GM11168 (cell line): ENCODE measurements around the gene LIPT1.
"Not testable (repeated sequence)": the region's sequence is repeated elsewhere in the genome, so short reads cannot be mapped to it uniquely, and the experiment has no call there.

Experiments
- in situ Hi-C: fragments of 300-500 bp; cut with MboI; formaldehyde crosslinking; loops from one replicate; pipeline ENCODE4 v1.12.0; 2022; ENCODE audit warnings: low sequenced_read_pairs; ENCODE audit not compliant: unreplicated experiment

Gene LIPT1

DNA sequence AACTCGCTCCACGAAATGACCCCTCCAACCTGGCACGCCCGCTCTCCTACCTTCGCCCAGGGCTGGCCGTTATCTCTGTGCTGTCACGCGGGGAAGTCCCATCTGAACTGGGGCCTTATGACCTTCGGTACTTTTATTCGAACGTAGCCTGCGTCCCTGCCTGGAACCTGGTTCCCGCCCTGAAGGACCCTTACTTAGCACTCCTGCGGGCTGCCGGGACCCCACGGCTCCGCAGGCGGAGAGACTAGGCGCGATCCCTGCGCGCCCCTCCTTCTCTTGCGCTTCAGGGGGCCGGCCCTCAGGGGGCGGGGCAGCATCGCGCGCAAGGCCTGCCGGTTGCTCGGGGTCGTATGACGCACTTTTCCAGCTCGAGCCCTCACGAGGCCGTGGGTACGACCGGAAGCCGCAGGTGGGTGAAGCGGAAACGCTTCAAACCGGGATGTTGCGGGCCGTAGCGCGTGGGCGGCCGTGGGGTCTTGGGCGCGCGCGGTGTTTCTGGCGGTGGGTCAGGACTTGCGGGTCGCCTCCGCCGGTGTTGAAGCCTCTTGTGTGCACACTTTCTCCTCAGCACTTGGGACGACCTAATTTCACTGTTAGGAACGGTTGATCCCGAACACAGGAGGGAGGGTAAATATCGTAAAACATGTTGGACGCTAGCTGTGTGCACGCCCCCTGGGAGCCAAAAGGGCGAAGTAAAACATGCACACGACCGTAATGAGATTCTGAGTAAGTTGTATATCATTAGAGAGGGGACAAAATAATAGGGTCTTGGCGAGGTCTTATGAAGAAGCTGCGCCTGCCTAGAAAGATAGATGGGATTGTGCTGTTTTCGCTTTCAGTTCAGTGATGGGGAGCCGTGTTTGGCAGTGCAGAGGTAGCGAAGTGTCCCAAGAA, at the start of gene LIPT1, which contains the start of gene TSGA10:
Gene LIPT1, plus strand, starts transcription at position 325 of the 894 bp plus-strand sequence. CDS start 6,991 bp downstream, outside the sequence.
Gene TSGA10, minus strand, starts transcription at position 300 of the 894 bp plus-strand sequence. CDS start 45,503 bp downstream, outside the sequence.
- in situ Hi-C loops = no loop called here

DNA sequence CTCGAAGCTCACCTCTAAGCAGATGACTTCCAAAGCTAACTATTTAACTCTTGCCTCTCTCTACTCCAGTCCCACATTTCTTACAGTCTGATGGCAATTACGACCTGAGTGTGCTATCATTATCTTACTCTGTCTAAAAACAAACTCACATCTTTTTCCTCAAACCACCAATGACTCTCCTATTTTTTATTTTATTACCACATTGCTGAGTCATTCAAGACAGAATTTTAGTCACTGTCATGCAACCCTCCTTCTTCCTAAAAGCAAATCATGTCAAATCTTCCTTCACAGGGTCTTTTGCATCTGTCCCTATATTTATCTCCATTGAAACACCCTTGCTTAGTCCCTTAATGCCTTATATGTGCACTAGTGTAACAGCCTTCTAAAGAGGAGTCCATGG, 47.9 kb upstream of the LIPT1 start:
- in situ Hi-C loops = no loop called here

DNA sequence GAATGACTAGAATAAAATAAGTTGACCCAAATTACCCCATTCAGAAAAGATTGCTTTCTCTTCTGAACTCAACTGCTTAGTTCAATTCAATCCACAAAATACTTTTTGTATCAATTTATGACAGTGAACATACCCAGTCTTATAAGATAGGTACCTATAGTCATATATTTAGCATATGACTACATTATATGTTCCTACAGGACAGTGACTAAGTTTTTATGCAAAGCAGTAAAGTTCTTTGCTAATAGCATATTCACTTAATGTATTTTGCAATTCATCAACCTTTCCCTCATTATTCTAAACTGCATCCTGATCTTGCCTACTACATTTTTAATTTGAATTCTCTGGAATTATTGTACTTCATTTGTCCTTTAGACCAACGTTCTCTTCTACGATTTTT, 43.5 kb upstream of the LIPT1 start:
- in situ Hi-C loops = no loop called here

DNA sequence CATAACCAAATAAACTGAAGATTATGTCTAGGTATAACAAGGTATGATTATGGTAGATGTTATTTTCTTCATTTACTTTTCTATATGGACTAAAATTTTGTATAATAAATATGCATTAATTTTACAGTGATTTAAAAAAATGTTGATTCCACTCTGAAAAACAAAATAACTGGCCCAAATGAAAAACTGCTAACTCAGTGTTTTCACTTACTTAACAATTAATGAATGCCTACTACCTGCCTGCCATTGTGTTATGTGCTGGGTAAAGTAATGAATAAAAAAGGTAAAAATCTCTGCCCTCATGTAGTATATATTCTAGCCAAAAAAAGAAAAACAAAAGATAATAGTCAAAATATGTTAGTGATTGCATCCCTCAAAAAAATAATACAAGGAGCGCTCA, 42.8 kb upstream of the LIPT1 start:
- in situ Hi-C loops = no loop called here

DNA sequence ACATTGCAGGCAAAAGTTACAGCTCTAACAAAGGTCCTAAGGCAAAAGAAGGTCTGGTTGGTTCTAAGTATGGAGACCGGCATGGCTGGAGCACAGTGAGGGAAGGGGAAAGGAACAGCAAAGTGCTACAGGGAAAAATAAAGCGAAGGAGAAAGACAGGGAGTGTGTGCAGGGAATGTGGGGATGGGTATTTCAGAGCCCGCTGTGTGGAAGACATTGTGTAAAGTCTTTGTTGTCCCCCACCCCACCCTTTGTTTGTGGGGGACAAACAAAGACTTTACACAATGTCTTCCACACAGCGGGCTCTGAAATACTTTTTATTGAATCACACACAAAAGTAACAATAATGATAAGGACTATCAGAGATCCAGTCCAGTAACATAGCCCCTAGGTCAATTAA, 42.1 kb upstream of the LIPT1 start:
- in situ Hi-C loops = no loop called here

DNA sequence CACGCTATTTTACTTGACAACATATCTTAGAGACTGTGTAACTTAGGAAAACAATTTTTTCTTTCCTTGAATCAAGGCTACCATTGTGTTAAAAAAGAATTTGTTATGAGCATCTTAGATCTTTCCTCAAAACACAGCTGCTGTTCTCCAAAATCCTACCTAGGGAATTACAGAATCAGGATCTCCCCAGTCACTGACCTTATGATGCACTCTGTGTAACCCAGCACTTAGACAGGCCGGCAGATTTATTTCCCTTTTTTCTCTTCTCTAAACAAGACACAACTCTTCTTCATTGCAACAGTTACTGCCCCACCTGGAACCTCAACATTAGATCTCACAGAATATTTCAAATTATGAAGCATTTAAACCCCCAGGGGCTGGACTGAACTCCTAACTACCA, 26.8 kb upstream of the LIPT1 start:
- in situ Hi-C loops = no loop called here

DNA sequence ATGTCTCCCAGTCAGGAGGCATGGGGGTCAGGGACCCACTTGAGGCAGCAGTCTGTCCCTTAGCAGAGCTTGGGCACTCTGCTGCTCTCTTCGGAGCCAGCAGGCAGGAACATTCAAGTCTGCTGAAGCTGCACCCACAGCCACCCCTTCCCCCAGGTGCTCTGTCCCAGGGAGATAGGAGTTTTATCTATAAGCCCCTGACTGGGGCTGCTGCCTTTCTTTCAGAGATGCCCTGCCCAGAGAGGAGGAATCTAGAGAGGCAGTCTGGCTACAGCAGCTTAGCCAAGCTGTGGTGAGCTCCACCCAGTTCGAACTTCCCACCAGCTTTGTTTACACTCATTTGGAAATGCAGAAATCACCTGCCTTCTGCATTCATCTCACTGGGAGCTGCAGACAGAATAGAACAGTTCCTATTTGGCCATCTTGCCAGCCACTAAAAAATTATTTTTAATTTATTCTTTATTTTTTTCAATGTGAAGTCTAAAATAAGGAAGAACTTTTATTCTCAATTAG, 19.7 kb upstream of the LIPT1 start:
- in situ Hi-C loops = not testable (repeated sequence)

DNA sequence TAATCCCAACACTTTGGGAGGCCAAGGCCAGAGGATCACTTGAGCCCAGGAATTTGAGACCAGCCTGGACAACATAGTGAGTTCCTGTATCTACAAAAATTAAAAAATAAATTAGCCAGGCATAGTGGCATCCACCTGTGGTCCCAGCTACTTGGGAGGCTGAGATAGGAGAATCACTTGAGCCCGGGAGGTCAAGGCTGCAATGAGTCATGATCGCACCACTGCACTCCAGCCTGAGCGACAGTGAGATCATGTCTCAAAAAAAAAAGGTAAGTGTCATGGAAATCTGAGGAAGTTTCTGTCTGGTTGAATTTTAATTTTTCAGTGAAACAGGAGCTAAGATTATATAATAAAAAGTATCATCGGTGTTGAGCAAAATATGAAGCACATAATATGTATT, 15.8 kb upstream of the LIPT1 start:
- in situ Hi-C loops = no loop called here

DNA sequence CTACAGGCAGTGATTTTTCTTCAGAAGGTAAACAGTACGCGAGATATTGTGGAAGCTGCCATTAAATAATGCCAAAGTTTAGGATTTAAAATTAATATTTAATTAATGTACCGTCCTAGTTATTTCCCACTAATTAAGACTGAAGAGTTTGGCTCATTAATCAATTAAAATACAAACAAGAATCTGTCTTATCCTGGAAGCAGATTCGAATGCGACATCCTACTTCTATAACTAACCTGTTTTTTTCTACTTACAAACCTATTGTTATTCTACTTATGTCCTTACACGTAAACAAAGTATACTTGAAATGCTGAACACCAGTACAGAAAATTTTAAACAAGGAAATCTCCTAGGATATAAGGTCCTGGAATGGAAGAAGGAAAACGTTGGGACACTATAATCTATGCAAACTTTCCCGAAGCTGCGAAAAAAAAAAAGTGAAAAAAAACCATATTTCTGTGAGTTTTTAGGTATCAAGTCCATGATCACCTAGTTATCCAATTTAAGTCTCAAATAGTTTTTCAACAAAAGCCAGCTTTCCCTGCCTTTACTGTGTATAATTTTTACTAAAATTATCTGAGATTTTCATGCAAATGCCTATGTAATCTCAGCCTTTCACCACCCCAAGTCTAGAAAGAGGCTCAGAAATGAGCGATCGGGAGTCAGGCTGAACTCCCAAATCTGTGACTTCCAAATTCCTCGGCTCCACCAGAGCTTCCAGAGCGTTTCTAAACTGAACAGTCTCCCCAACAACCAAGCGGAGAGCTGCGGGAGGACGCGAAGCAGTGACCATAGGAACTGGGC, 14.5 kb upstream of the LIPT1 start:
- in situ Hi-C loops = no loop called here

DNA sequence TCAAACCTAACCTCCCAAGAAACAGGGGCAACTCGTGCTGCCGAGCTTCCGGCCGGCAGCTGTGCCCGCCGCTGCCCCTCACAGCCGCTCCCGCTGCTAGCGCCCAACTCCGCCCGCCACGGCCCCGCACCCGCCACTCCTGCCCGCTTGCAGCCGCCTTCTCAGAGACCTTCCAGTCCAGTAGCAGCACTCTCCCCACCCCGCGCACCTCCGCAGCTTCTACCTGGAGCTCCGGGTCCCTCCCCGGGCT, 14.0 kb upstream of the LIPT1 start:
- in situ Hi-C loops = no loop called here

DNA sequence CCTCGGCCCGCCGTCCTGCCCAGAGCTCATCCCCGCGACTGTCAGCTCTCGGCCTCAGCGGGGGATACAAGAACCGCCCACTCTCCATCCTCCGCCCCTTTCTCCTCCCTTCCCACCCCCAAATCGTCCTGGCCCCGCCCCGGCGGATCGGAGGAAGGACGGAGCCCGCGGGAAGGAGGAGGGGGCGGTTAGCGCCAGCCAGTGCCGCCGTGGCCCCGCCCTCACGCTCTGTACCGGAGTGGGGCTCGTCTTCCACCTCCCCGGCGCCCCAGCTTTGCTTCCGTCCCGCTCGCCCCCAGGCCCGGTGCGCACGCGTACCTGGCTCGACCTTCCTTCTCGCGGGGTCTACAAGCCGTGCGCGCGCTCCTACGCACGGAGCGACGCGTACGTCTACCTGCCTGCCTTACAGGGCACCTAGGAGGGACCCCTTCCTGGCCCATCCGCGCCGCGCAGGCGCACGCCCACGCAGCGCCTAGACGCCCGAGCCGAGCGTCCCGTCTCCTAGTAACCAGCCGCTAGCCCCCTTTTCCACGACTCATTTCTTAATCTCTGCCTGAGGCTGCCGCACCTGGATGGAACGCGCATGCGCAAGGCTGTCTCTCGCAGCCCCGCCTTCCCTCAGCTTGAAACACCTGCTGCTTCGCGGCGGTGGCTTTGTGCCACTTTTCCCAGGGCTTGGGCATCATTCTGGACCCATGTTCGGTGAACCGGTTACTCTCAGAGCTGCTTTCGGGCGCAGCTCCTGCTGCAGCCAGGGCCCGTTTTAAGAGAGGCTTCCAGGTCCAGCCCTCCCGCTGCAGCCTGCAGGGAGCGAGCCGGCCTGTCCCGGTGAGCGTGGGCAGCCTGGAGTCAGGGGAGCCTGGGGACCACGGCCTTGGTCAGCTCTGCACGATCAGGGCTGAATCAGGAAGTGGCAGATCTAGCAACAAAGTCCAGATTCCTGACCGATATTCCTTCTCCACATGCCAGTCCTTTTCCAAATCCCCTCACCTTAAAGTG, 13.4 kb upstream of the LIPT1 start, which contains the start of gene C2orf15:
Gene C2orf15, plus strand, starts transcription at position 598 of the 999 bp plus-strand sequence. CDS start 8,852 bp downstream, outside the sequence.
- in situ Hi-C loops = no loop called here

DNA sequence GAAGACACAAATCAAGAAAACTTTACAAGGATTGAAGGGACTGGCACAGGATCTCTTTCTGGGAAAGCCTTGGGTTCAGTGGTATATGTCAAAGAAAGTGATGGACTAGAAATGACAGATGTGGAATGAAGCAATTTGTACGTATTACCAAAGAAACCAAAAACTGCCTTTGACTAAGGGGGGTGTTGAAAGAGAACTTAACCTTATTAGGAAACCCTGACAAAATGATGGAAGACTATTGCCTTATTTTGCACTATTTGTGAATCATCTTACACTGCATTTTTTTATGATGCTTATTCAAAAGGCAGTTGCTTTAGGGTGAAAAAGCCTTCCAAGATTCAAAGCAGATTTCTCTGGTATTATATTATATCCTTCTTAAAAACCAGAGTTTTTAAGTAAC, 4.1 kb upstream of the LIPT1 start:
- in situ Hi-C loops = no loop called here

DNA sequence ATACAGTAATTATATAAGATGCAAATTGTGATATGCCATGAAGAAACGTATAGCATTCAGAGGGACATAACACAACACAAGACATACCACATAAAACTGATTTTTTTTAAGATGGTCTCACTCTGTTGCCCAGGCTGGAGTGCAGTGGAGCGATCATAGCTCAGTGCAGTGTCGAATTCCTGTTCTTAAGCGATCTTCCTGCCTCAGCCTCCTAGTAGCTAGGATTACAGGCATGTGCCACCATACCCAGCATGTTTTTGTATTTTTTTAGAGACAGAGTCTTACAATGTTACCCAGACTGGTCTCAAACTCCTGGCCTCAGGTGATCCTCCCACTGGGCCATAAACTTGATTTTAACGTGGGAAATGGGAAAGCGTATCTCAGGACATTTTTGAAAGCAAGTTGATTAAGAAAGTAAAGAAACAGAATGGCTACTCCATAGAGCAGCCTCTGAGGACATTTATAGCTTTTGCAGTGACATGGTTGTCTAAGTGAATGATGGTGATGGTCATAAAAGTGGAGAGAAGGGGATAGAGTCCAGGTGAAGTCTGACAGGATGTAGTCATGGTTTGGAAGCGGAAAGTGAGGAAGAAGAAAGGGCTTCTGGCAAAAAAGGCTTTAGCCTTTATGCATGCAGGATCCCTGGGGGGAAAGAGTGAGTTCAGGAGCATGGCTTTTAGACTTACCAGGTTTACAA, 2.4 kb upstream of the LIPT1 start:
- in situ Hi-C loops = no loop called here

DNA sequence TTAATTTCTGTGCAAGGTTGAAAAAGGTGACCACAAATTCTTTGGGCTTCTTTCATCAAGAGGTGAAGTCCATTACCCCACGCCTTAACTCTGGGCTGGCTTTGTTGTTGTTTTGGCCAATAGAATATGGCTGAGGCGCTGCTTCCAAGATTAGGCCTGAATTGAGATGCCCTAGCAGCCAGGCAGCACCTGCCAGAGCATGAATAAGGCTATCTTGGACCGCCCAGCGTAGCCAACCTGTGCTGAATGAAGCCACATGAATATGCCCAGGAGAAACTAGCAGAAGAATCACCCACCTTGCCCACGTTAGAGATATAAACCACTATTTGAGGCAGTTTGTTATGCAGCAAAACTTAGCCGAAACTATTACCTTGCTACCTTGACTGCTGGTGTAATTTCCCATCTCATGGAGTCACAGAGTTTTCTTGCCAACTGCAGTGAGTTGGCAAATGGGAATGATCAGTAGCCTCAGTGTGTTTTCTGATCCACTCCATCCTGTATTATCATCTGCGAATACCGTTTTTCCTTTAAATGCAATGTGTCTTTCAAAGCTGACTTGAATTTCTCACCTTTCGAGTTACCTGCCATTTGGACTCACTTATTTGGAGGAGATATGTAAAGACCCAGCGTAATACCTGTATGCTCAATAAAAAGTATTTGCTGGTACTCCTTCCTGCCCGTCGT, 704 bp upstream of the LIPT1 start:
- in situ Hi-C loops = no loop called here

DNA sequence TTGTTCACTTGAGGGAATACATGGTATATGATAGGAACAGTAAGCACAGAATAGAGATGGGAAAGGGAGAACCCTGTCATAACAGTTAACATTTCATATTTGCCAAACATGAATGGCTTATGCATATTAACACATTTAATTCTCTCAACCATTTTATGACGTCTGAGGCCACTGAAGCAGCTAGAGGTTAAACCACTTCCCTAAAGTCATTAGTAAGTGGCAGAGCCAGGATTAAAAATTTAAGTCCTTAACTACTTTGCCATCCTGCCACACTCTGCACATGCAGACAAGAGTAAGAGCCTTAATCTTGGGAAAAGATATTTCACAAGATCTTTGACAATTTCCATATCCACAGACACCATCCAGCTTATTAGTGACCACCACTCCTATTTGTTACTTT, 2.1 kb downstream of the LIPT1 start:
- in situ Hi-C loops = no loop called here

DNA sequence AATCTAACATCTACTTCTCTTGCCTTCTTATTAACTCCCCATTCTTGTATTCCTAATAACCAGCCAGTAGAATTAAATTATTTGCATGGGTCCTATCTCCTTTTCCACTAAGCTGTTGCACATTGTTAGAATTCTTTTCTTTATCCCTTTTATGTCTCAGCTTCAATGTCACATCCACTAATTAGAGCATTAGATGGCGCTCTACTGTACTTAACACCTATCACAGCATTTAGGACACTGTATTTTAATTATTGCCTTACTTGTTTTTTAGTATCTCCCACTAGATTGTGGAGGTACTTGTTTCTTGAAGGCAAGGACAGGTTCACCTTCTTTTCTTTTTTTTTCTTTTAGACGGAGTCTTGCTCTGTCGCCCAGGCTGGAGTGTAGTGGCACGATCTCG, 3.8 kb downstream of the LIPT1 start:
- in situ Hi-C loops = no loop called here

DNA sequence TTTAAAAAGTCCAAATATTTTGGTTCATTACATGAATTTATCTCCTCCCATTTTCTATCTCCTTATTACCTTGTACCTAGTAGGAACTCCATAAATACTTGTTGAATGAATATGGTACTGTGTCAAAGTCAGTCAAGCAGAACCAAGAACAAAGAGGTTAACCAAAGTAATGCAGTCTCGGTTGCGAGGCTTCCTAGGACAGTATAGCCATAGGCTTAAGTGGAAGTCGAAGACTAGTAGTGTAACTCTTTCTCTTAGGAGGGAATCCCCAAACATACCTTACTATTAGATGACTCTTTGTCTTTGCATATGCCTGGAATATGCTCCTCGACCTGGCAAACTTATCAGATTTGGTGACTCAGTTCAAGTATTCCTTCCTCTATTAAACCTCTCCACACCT, 4.8 kb downstream of the LIPT1 start:
- in situ Hi-C loops = no loop called here

DNA sequence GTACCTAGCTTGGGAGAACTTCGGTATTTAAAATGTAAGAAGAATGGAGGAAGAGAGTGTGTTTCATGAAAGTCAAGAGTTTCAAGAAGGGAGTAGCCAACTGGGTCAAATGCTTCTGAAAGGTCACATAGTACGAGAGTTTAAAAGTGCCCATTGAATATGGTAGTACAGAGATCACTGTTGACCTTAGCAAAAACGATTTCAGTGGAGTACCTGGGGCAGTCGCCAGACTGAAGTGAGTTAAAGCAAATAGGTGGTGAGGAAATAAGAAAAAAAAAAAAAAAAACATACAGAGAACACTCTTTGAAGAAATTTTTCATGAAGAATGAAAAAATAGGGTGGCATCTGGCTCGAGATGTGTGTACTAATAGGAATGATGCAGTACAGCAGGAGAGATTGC, 11.5 kb downstream of the LIPT1 start:
- in situ Hi-C loops = no loop called here

DNA sequence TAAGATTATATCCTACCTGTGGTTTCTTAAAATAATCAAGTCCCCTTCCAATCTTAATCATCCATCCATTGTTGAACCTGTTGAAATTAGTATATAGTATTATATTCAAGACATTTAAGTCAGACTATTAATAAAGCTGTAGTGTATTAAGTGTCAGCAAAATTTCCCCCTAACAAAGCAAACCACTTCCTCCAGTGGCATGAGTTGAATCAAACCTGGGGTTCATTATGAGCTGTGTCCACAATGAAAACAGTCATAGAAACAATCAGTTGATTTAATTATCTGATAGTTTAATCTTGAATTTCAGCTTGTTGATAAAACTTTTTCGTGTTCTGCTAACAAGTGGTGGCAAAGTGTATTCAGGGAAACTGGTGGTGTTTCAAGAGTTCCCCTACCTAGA, 14.8 kb downstream of the LIPT1 start:
- in situ Hi-C loops = no loop called here
